NCI-H2227 (cell line): ENCODE results near the gene OR2M3.
"Not testable (repeated sequence)": the region's sequence is repeated elsewhere in the genome, so short reads cannot be mapped to it uniquely, and the experiment has no call there.

ENCODE experiments used
- DNase-seq: peaks from one replicate; lab custom pipeline; 2025; ENCODE audit not compliant: unreplicated experiment; lab: John Stamatoyannopoulos, UW

OR2M3 gene, protein sequence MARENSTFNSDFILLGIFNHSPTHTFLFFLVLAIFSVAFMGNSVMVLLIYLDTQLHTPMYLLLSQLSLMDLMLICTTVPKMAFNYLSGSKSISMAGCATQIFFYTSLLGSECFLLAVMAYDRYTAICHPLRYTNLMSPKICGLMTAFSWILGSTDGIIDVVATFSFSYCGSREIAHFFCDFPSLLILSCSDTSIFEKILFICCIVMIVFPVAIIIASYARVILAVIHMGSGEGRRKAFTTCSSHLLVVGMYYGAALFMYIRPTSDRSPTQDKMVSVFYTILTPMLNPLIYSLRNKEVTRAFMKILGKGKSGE

GRCh38 chr1:248196965-248197364, at the start of gene OR2M3:
TSS of gene OR2M3 (plus strand) at chr1:248197265. CDS start at chr1:248203068, 5,803 bp downstream.
- no peak for DNase-seq

DNA sequence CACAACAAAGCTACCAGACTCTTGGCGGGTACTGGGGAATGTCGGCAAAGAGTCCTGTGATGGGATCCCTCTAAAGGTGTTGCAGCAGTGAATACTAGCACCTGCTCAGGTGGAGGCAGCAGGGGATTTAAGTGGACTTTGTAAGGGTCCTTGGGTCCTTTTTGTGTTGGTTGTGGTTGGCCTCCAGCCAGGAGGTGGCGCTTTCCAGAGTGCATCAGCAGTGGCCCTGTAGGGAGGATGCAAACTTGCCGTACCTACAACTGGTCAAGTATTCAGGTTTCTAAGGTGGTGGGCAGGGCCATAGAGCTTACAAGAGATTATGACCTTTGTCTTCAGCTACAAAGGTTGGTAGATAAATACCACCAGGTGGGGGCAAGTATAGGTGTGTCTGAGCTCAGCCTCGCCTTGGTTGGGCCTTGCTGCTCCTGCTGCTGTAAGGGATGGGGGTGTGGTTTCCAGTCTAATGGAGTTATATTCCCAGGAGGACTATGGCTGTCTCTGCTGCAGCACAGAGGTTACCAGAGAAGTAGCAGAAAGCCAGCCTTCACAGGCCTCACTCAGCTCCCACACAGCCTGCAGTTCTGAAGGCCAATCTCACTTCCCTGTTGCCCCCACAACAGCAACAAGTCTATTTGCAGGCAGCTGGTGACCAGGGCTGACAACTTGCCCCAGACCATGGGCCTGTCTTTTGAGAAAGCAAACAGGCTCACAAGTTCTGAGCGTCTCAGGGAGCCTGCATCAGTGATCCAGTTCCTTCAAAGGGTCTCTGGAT, 44.8 kb upstream of the OR2M3 start:
- DNase-seq: no peak

DNA sequence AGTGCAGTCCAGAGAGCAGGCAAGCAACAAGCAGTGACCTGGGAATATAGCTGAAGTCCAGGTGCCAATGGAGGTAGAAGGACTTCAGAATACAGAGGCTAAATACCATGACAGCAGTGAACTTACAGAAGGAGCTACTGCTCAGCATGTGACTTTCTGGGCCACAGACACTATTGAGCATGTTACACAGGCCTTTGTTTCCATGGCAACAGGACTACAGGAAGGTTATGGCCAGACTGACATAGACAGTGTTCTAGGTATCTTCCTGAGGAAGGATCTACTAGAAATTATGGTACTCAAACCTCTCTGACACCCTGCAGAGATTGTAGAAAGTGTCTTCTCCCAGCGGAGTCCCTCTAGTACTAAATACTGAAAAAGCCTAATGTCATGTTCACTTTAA, 41.1 kb upstream of the OR2M3 start:
- no peak for DNase-seq

DNA sequence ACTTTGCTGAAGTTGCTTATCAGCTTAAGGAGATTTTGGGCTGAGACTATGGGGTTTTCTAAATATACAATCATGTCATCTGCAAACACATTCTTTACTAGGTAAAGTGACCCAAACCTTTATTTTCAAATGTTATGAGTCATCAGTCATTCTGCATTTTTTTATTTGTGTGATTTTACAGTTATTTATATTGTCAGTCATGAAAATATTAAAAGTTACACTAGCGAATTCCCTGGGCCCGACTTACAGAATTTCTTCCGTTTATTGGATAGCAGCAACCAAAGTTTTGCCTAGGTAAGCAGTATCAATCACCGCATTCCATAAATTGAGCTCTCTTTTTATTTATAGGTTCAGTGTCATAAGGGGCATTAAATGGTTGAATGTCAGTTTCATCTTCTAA, 38.3 kb upstream of the OR2M3 start:
- no peak for DNase-seq

GRCh38 chr1:248164031-248164430, 33.0 kb upstream of the OR2M3 start:
- no peak for DNase-seq

DNA sequence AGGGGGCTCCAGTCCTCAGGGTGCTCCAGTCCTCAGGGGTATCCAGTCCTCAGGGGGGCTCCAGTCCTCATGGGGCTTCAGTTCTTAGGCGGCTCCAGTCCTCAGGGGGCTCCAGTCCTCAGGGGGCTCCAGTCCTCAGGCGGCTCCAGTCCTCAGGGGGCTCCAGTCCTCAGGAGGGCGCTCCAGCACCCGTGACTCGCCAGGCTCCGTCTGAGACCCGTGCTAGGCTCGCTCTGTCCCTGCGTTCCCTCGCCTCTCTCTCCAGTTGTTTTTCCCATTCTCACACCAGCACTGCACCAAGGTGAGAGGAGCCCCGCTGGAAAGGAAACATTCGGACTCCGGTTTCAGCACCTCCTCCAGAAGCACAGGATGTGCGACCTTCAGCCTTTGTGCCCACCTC, 31.9 kb upstream of the OR2M3 start:
- DNase-seq: no peak

DNA sequence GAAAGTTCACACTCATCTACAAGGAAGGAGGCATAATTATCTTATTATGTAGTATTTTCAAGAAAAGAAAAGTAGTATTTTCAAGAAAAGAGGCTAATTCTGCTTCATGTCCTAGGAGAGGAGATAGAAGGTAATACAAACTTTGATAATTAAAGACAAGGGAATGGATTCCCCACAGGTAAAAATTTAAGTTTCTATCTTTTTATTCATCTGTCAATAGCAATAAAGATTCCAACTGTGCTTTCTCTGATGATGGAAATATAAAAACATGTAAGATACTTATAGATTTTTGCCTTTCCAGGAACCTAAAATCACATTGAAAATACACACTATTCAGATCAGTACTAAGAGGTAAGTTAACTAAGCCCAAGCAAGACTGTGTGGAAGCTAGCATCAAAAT, 22.5 kb upstream of the OR2M3 start, which contains the start of gene OR2M2:
TSS of gene OR2M2 (plus strand) at position 301 of the 400 bp plus-strand sequence. CDS start 5,165 bp downstream, outside the sequence.
- no peak for DNase-seq

DNA sequence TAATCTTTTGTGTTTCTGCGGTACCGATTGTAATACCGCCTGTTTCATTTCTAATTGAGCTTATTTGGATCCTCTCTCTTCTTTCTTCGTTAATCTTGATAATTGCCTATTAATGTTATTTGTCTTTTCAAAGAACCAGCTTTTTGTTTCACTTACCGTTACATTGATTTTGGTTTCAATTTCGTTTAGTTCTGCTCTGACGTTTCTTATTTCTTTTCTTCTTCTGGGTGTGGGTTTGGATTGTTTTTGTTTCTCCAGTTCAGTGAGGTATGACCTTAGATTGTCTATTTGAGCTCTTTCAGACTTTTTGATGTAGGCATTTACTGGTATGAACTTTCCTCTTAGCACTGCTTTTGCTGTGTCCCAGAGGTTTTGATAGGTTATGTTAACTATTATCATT, 13.1 kb upstream of the OR2M3 start:
- no peak for DNase-seq

DNA sequence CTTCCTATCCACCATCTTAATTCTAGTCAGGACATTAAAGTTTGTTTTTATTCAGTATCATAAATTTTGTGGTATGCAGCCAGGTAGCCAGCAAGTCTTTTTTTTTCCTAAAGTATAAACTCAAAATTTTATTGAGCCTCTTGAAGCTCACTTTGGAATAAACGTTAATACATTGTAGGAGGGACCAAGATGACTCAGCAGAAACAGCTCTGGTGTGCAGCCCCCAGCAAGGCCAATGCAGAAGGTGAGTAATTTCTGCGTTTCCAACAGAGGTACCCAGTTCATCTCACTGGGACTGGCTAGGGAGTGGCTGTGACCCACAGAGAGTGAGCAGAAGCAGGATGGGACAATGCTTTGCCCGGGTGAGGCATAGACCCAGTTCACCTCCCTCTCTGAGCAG, 9.7 kb upstream of the OR2M3 start:
- DNase-seq: no peak

DNA sequence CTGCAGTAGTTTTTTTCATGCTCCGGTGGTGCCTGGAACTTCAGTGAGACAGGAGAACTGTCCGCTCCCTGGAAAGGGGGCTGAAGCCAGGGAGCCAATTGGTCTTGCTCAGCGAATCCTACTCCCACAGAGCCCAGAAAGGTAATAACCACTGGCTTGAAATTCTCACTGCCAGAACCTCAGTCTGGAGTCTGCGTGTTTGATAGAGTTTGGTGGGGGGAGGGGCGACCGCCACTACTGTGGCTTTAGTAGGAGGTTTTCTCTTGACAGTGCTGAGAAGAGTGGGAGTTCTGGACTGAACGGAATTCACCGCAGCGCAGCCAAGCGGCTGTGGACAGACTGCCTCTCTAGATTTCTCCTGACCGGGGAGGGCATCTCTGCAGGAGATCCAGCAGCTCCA, 8.0 kb upstream of the OR2M3 start:
- no peak for DNase-seq

GRCh38 chr1:248194117-248194516, 2.9 kb upstream of the OR2M3 start:
- no peak for DNase-seq

GRCh38 chr1:248215880-248216279, 18.8 kb downstream of the OR2M3 start:
- no peak for DNase-seq

- no peak for DNase-seq
Measured at GRCh38 chr1:248225537-248225936, 28.5 kb downstream of the OR2M3 start.

DNA sequence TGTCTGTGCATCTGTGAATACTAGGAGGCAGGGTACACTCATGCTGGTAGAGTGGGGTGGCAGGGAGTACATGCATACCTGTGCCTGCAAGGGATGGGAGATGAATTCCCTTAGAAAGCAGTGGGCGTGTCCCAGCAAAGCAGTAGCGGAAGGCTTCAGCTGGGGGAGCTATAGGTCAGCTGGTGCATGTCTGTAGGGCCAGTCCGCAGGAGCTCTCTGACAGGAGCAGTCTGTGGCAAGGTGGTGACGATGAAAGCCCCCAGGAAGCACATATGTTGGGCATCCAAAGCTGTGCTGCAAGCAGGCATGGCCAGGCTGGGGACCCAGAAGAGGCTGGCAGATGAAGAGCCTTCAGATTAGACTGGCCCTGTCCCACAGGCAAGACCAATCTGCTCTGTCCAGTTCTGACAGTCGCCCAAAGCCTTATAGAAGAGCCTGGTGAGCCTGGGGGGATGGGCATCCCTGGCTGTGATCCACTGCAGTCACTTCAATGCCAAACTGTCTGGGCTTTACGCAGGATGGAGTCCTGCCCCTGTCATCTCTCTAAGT, 32.4 kb downstream of the OR2M3 start:
- no peak for DNase-seq

GRCh38 chr1:248231117-248231516, 34.1 kb downstream of the OR2M3 start, which contains the start of gene OR2M4:
TSS of gene OR2M4 (plus strand) at chr1:248231417. CDS start at chr1:248238929, 7,512 bp downstream.
- no peak for DNase-seq

GRCh38 chr1:248239478-248239877, 42.4 kb downstream of the OR2M3 start:
- no peak for DNase-seq

DNA sequence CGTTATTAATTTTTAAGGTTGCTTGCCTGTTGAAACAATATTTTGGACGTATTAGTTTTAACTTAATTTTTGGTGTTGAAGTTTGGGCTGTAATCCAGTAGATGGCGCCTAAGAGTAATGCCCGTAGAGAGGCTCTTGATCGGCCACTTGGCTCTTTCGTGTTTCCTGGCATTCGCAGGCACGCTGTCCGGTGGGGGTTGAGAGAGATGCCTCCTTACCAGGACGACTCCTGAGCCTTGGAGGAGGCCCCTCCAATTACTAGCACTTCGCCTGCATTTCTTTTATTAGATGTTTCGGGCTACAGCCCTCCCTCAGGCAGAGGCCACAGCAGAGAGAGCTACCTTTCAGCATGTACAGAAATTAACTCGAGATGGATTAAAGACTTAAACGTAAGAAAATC, 46.1 kb downstream of the OR2M3 start:
- no peak for DNase-seq

GRCh38 chr1:248259309-248259708, 62.2 kb downstream of the OR2M3 start:
- not testable (repeated sequence) for DNase-seq
